AG04450 (cell line): ENCODE results near the gene DLGAP4. TPM values are rescaled to one million over a fixed set of nuclear protein-coding genes. Genes with fewer than 3 reads are reported as not detected.

Source experiments
- CTCF ChIA-PET: fragments of 300-600, 350-600 bp; formaldehyde crosslinking; extraction: SDS; loops from one replicate; lab custom pipeline; 2022; ENCODE audit warnings: antibody characterized with exemption, inconsistent platforms; lab: Charles Lee
- POLR2A ChIA-PET: fragments of 350-600 bp; formaldehyde crosslinking; extraction: SDS; loops from one replicate; lab custom pipeline; 2021; ENCODE audit warnings: antibody characterized with exemption, inconsistent platforms; lab: Yijun Ruan, JAX
- DNase-seq: peaks from one replicate; pipeline ENCODE4 v3.0.0-alpha.2; 2011; ENCODE audit warnings: low read depth, low spot score
- H3K27ac ChIP-seq: one replicate; pipeline ENCODE4 v1.5.1; 2012; ENCODE audit warnings: low read depth, low read length, control low read depth
- H3K27me3 ChIP-seq: one replicate; pipeline ENCODE4 v1.6.0; 2012; ENCODE audit warnings: low read length; ENCODE audit not compliant: control insufficient read depth, insufficient read depth
- H3K4me3 ChIP-seq: 2 replicates; pipeline ENCODE4 v1.5.1; 2011; ENCODE audit warnings: mild to moderate bottlenecking, low read depth, low read length, control low read depth
- H3K9me3 ChIP-seq: 2 replicates; pipeline ENCODE4 v1.5.1; 2012; ENCODE audit warnings: low read length; ENCODE audit not compliant: control insufficient read depth, insufficient read depth
- polyA plus RNA-seq: library from polyadenylated mRNA; depleted of rRNA; stranded (reverse); fragments of >200 nt; gene quantifications from 2 replicates; pipeline ENCODE4 v1.2.3, GENCODE V29; 2011
- TF ChIP-seq, protein P1 (sequence below): IDR thresholded peaks from 2 replicates; pipeline ENCODE4 v1.5.1; 2011; ENCODE audit warnings: low read depth, low read length, control low read depth, inconsistent platforms

DLGAP4 gene
- polyA plus RNA-seq, 1 experiment: 17.7 TPM

DNA sequence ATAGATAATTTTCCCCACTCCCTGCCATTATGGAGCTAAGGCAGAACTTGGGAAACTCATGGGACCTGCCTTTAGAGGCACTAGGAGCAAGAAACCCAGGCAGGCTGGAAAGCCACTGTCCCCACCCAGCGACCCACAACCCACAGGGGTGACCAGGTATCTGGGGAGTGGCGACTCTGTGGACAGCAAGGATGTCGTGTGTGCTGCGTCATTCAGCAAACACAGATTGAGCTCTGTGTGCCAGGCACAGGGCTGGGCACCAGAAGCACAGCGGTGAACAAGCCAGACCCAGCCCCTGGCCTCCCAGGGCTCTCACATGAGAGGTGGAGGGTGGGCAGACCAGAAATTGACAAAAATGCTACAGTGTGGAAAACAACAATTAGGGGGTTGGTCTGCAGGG lies 27.7 kb downstream of the DLGAP4 start:
- no peak for DNase-seq
- Histone ChIP-seq H3K9me3 (no peaks in the 10 kb centered on the region; the same call in 1 of the 2 replicates), H3K27me3 (peaks cover 34% of the 10 kb centered on the region), H3K4me3 (no peak overlapping the region), H3K27ac (no peak overlapping the region)
- TF ChIP-seq, protein P1, sequence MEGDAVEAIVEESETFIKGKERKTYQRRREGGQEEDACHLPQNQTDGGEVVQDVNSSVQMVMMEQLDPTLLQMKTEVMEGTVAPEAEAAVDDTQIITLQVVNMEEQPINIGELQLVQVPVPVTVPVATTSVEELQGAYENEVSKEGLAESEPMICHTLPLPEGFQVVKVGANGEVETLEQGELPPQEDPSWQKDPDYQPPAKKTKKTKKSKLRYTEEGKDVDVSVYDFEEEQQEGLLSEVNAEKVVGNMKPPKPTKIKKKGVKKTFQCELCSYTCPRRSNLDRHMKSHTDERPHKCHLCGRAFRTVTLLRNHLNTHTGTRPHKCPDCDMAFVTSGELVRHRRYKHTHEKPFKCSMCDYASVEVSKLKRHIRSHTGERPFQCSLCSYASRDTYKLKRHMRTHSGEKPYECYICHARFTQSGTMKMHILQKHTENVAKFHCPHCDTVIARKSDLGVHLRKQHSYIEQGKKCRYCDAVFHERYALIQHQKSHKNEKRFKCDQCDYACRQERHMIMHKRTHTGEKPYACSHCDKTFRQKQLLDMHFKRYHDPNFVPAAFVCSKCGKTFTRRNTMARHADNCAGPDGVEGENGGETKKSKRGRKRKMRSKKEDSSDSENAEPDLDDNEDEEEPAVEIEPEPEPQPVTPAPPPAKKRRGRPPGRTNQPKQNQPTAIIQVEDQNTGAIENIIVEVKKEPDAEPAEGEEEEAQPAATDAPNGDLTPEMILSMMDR: no peak
- ChIA-PET POLR2A (no interaction called here), CTCF (interaction anchor here (1.1 kb wide), 1 partner anchor 132 kb away, joined by 3 read pairs; no protein-coding TSS in a partner anchor)

DNA sequence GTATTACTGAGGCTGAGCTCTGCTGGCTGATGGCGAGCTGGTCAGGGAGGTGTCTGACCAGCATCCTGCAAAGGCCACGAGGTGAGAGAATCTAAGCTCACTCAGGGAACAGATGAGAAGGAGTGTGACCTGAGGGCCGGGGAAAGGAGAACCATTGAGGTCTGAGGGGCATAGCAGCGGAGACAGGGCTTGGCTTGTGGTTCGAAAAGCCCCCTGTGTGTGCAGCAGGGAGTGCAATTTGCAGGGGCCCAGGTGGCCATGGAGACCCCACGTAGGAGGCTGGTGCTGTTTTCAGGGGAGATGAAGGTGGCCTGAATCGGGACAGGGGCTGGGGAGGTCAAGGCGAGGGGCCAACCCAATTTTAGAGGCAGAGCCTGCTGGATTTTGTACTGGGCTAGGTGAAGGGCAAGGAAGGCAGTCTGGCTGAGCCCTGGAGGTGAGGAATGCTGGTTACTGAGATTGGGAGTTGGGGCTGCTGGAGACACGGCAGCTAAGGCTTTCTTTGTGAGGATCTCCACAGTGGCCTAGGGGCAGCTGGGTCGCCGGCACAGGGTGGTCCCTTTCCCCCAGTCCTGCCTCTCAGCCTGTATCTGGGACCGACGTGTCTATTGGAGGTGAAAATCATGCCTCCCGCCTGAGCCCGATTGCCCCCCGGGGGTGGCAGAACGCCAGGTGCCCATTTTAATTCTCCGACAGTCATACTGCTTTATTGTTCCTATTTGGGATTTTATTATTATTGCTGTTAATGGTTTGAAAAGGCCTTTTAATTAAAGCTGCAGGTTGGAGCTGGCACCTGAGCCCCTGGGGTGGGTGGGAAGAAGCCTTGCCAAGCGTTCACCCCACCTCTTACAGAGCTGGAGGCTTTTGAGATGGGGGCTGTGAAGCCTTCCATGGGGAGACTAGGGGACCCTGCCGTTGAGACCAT lies 28.4 kb downstream of the DLGAP4 start:
- no peak overlapping the region for H3K27ac ChIP-seq
- ChIA-PET CTCF (interaction anchor here (1.1 kb wide), 1 partner anchor 132 kb away, joined by 3 read pairs; no protein-coding TSS in a partner anchor), POLR2A (no interaction called here)
- peaks cover 34% of the 10 kb centered on the region for H3K27me3 ChIP-seq
- no peak overlapping the region for H3K4me3 ChIP-seq
- DNase-seq: no peak
- TF ChIP-seq, protein P1: no peak
- no peaks in the 10 kb centered on the region; the same call in 1 of the 2 replicates for H3K9me3 ChIP-seq

DNA sequence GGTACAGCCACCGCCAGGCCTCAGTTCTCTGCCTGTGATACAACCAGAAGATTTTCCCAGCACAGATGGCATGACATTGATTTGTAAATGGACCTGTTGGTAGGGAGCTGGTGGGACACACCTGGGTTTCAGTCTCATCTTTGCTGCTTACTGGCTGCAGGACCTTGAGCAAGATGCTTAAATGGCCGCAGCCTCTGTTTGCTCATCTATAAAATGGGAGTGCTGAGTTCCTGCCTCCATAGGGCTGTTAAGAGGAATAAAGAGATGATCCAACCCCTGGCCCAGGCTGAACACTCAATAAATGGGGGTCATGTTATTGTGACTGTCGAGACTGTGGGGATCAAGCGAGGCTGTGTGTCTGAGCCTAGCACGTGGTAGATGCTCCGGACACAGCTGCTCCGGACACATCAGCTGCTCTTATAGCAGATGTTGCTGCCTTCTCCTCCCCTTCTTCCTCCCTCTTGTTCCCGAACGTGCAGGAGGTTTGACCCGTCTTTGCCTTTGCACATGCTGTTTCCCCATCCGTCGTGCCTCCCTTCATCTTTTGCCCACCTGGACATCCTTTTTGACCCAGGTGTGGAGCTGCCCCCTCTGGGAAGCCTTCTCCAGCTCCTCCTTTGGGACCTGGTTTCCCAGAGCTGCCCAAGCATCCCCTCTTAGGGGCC lies 29.2 kb downstream of the DLGAP4 start:
- TF ChIP-seq, protein P1: no peak
- H3K27me3 ChIP-seq: peaks cover 38% of the 10 kb centered on the region

DNA sequence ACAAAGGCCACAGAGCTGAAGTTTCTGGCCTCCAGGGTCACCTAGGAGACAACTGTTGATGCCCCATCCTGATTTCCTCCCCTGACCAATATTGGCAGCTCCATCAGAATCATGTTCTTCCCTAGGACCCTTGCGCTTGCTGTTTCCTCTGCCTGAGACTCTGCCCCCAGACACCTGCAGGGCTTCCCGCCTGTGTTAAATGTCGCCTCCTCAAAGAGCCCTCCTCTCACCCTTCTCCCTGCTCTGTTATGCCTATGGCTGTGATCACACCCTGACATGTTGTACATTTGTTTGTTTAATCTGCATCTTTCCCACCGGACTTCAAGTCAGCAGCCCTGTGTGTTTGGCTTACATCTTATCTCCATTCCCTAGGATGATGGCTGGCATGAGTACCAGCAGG lies 30.1 kb downstream of the DLGAP4 start:
- no peak overlapping the region for H3K4me3 ChIP-seq
- DNase-seq: no peak
- H3K9me3 ChIP-seq: no peaks in the 10 kb centered on the region; the same call in 1 of the 2 replicates
- ChIA-PET CTCF (no interaction called here), POLR2A (no interaction called here)
- H3K27me3 ChIP-seq: peaks cover 34% of the 10 kb centered on the region
- TF ChIP-seq, protein P1: no peak
- H3K27ac ChIP-seq: no peak overlapping the region

More for the DNA sequence above, 29.2 kb downstream of the DLGAP4 start:
- ChIA-PET POLR2A (no interaction called here), CTCF (no interaction called here)
- H3K9me3 ChIP-seq: no peaks in the 10 kb centered on the region; the same call in 1 of the 2 replicates
- no peak for DNase-seq
- H3K4me3 ChIP-seq: no peak overlapping the region
- H3K27ac ChIP-seq: no peak overlapping the region
